HG03432 (cell line): Measurements from ENCODE around the gene RAB36.

Experiments used
- ATAC-seq: cut with Tn5 transposase; IDR thresholded peaks from one replicate; pipeline ENCODE4 v1.9.1; 2021; ENCODE audit warnings: mild to moderate bottlenecking, moderate library complexity; ENCODE audit not compliant: unreplicated experiment

Gene RAB36

GRCh38 chr22:23144932-23145877 is at the start of gene RAB36:
Gene RAB36 (plus strand): TSS chr22:23145477. CDS start chr22:23146617, 1,140 bp downstream.
- no peak for ATAC-seq

GRCh38 chr22:23095733-23096342 is 49.4 kb upstream of the RAB36 start:
- no peak for ATAC-seq

GRCh38 chr22:23097412-23098229 is 47.7 kb upstream of the RAB36 start:
- ATAC-seq = no peak

- no peak for ATAC-seq
These were observed 47.0 kb upstream of the RAB36 start for GRCh38 chr22:23098230-23098705.

- no peak for ATAC-seq
These were observed 46.4 kb upstream of the RAB36 start for GRCh38 chr22:23098718-23099530.

- no peak for ATAC-seq
These were observed 45.8 kb upstream of the RAB36 start for GRCh38 chr22:23099531-23099804.

- ATAC-seq = no peak
These were observed 45.0 kb upstream of the RAB36 start for GRCh38 chr22:23100124-23100801.

- ATAC-seq = no peak
These were observed 43.8 kb upstream of the RAB36 start for GRCh38 chr22:23101524-23101923.

GRCh38 chr22:23102002-23102655 is 43.1 kb upstream of the RAB36 start:
- ATAC-seq = no peak

- no peak for ATAC-seq
These were observed 42.5 kb upstream of the RAB36 start for GRCh38 chr22:23102776-23103175.

- no peak for ATAC-seq
These were observed 41.9 kb upstream of the RAB36 start for GRCh38 chr22:23103199-23103954.

GRCh38 chr22:23104187-23104971 is 40.9 kb upstream of the RAB36 start:
- no peak for ATAC-seq

GRCh38 chr22:23105304-23105703 is 40.0 kb upstream of the RAB36 start:
- ATAC-seq = no peak

GRCh38 chr22:23105919-23106318 is 39.4 kb upstream of the RAB36 start:
- no peak for ATAC-seq

GRCh38 chr22:23106344-23106743 is 38.9 kb upstream of the RAB36 start:
- no peak for ATAC-seq

GRCh38 chr22:23106906-23107367 is 38.3 kb upstream of the RAB36 start:
- no peak for ATAC-seq

- ATAC-seq = no peak
These were observed 37.6 kb upstream of the RAB36 start for GRCh38 chr22:23107487-23108248.
